Tongue (tissue), 3 donors: ENCODE measurements around the gene GALNT7. TPM values are rescaled to one million over a fixed set of nuclear protein-coding genes. Genes with fewer than 3 reads are reported as not detected.

Experiments
- DNase-seq: peaks from one replicate; pipeline ENCODE4 v3.0.0-alpha.2; 2015
- small RNA-seq: library from RNA; depleted of rRNA; stranded (forward); fragments of <200 nt; gene quantifications from one replicate; pipeline ENCODE3, GENCODE V24; 2014; ENCODE audit warnings: low replicate concordance
- total RNA-seq: library from RNA; depleted of rRNA; stranded (reverse); fragments of >200 nt; gene quantifications from one replicate; pipeline ENCODE4 v1.2.3, GENCODE V29; 2014

Gene GALNT7
- total RNA-seq, 1 donor from 2014 or later: 29.3 TPM

DNA sequence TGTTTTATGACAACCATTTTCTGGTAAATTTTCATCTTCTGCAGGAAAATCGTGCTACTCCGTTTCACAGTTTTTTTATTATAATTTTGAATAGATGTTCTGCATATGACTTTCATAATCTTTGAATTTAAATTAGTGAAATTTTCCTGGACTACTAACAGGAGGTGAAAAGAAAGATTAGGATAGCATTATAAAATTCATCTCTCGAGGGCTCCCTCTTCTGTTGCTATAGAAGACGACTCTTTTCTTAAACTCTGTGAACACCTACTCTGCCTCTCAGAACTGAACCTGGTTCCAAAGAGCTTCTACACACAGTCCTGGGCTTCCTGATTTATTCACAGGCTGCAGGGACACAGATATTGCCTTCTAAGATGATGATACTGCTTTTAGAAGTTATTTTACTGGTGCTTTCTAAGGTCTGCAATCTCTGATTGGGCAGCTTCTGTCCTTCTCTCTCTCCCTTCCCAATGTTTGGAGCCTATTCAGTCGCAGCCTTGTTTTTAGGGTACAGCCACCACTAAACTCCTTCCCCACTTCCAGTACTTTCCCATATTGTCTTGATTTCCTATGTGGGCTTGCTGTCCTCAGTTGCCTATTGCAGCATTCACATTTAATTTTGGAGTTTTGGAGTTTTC, 192.1 kb downstream of the GALNT7 start:
- no peak for DNase-seq

DNA sequence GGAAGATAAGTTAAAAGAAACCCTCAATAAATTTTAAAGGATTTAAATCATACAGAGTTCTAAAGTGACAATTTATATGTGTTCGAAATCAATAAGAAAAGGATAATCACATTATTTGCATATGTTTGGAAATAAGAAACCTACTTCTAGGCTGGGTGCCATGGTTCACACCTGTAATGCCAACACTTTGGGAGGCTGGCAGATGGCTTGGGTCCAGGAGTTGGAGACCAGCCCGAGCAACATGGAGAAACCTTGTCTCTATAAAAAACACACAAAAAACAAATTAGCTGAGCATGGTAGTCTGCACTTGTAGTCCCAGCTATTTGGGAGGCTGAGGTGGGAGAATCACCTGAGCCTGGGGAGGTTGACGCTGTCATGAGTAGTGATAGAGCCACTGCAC, 194.1 kb downstream of the GALNT7 start:
- DNase-seq: no peak

DNA sequence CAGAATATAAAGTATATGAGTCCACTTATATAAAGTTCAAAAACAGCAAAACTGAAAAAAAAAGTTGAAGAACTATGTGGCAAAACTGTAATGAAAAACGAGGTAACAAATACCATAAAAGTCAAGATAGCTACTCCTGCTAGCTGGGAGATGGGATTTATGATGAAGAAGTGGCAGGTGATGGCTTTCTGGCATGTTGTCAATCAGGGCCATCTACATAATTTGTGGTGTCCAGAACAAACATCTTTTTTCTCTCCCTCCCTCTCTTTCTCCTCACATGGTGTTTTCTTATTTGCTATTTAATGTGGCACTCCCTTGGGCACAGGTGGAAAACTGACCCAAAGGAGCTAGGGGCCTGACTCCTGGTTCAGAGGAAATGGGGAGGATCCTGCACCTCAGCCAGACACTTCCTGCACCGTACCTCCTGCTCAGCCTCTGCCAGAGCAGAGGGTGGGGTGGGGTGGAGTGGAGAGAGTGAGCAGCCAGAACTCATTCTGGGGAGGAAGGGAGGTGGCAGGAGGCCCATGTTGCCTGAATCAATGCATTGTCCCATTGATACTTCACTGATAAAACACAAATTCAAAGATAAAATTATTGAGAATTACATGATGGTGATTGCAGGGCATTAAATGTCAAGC, 196.9 kb downstream of the GALNT7 start:
- no peak for DNase-seq

DNA sequence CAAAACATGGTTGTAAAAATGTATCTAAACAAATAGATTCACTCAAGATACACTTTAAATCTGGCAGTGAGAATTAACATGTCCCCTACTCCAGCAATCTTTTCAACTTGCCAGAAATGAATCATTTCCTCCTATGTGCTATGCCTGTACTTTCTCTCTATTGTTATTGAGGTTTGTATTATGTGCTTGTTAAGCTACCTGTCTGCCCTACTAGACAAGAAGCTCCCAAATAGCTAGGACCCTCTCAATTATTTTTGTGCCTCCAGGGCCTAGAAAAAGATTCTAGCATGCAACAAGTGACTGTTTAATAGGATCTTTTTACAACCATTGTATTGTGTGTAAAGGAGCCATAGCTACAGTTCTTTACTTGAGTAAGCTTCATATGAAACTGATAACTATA, 198.7 kb downstream of the GALNT7 start:
- peak; percentile 5 for DNase-seq

DNA sequence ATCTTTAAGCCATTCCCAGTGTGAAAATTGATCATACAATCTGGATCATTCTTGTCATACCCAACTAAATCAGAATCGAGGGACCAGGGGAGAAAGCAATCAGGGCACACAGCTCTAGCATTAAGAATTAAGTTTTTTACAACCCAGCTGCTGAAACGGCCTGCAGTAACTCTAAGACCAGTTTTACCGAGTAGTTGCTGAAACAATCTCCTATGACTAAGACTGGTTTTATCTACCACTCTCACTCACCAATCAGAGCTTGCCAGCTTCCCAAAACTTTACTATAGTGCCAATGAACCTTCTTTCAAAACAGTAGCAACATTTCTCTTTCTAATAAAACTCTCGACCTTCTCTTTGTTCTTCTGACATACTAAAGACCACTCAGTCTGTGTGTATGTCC, 199.3 kb downstream of the GALNT7 start:
- DNase-seq: peak; percentile 13

DNA sequence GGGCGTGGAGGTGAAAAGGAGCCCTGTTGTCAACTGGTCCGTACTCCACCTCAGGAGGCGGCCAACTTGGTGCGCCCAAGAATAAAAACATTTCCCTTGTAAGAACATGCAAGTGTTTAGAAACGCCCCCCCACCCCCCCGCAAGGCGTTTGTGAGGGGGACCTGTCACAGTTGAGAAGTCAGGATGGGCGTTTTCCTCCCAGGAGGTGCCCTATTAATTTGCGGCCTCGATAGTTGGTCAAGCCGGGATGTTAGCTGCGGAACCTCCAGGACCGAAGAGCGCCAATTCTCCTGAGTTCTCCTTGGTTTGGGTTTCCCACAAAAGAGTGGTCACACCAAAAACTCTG, 201.5 kb downstream of the GALNT7 start:
- no peak for DNase-seq

DNA sequence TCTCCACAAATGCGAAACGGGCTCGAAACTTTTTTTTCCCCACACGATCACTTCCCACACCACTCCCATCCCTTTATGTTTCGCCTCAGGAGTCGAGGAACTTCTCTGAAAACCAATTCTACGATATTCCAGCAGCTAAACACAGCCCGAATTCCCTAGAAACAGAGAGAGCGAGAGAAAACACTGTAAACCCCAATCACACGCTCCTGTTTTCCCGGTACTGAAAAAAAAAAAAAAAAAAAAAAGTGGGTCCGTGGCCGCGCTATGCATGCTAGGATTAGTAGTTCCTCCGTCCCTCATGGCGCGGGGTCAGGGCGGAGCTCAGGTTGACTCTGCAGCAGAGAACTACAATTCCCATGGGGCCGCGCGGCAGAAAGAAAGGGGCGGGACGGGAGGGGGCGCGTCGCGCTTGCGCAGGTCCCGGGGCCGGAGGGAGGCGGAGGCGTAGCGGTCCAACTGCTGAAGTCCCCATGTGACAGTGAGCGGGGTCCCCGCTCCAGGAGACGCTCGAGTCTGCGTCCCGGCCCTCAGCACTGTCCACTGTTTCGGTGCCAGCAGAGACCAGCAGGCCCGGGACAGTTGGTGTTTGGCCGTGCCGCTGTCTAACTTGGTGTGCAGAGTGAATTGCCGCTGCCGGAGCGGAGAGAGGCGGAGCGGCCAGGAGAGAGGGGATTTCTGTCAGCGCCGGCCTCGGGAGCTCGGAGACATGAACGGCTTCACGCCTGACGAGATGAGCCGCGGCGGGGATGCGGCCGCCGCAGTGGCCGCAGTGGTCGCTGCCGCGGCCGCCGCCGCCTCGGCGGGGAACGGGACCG, 202.1 kb downstream of the GALNT7 start, which contains the start of gene SAP30:
SAP30 (plus strand) TSS at position 478 of the 815 bp plus-strand sequence; CDS start at position 707, 229 bp downstream.
- DNase-seq: peak; percentile 100

DNA sequence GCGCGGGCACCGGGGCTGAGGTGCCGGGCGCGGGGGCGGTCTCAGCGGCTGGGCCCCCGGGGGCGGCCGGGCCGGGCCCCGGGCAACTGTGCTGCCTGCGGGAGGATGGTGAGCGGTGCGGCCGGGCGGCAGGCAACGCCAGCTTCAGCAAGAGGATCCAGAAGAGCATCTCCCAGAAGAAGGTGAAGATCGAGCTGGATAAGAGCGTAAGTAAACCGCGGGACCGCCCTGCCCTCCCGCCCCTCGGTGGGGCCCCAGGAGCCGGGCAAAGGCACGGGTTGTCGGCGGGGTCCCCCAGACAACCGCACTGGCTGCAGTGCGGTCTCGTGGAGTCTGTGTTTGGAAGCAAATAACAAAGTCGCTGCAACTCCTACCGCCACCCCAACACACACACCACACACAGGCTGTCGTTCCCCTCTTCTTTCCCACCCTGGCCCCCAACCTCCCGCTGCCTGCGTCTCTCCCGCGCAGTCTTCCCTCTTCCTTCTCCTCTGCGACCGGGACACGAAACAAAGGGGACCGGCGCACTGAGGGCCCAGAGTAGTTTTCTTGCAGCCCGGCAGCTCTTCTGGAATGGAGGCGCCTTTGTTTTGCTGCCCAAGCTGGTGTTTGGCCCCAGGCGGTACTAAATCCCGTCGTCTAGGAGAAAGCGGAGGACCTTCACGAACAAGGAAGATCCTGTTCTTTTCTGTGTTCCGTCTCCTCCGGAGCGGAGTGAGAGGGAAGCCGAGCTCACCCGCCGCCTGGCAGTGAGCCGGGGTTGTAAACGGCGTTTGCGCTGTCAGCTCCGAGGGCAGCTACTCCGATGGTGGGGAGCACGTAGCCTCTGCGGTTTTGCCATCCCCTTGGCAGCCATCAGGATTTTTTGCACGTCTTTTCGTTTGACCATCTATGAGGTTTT, 202.9 kb downstream of the GALNT7 start:
- peak; percentile 89 for DNase-seq

Small RNA genes within 50 kb of the gene (small RNA-seq; reads per million reads assigned to genes)
- gene MIR548T (not detected), gene RN7SL253P (not detected)

Other genes starting within 250 kb of the GALNT7 start
- gene HMGB2, start 165.5 kb downstream of the GALNT7 start, total RNA-seq: 87.5 TPM
- 21.1 TPM for gene SAP30, start 202.1 kb downstream of the GALNT7 start, total RNA-seq
- 1.8 TPM for gene SCRG1, start 230.3 kb downstream of the GALNT7 start, total RNA-seq